ENCODE measurements around the gene PITPNM2.

PITPNM2 gene

GRCh38 chr12:123145211-123145610 lies 5.7 kb downstream of the PITPNM2 start:
- no peak for TF ChIP-seq CTCF (IDR thresholded peaks at IDR 0.05; ENCODE audit: insufficient read depth, missing control alignments)

GRCh38 chr12:123143736-123144461 lies 7.0 kb downstream of the PITPNM2 start:
- TF ChIP-seq CTCF (IDR thresholded peaks at IDR 0.05; ENCODE audit: insufficient read depth, missing control alignments) = no peak
- FAIRE-seq (no peak), DNase-seq (ENCODE audit: insufficient read length, low spot score) (no peak)

More at GRCh38 chr12:123145211-123145610, 5.7 kb downstream of the PITPNM2 start:
- DNase-seq (ENCODE audit: insufficient read length, low spot score) = no peak
- no peak for FAIRE-seq

- FAIRE-seq (no peak), DNase-seq (ENCODE audit: insufficient read length, low spot score) (no peak)
- TF ChIP-seq CTCF (IDR thresholded peaks at IDR 0.05; ENCODE audit: insufficient read depth, missing control alignments) = no peak
Measured at GRCh38 chr12:123142921-123143735, 7.8 kb downstream of the PITPNM2 start.

- no peak for TF ChIP-seq CTCF (IDR thresholded peaks at IDR 0.05; ENCODE audit: insufficient read depth, missing control alignments)
- no peak for FAIRE-seq
- DNase-seq (ENCODE audit: insufficient read length, low spot score) = no peak
Measured at GRCh38 chr12:123142518-123142840, 8.4 kb downstream of the PITPNM2 start.

- DNase-seq (ENCODE audit: insufficient read length, low spot score) (no peak), FAIRE-seq (no peak)
- no peak for TF ChIP-seq CTCF (IDR thresholded peaks at IDR 0.05; ENCODE audit: insufficient read depth, missing control alignments)
Measured at GRCh38 chr12:123141615-123142517, 9.0 kb downstream of the PITPNM2 start.

GRCh38 chr12:123140676-123141614 lies 9.9 kb downstream of the PITPNM2 start:
- DNase-seq (ENCODE audit: insufficient read length, low spot score) (no peak), FAIRE-seq (no peak)
- no peak for TF ChIP-seq CTCF (IDR thresholded peaks at IDR 0.05; ENCODE audit: insufficient read depth, missing control alignments)
